ENCODE results near the gene ZCWPW1.
"Not testable (repeated sequence)": the region's sequence is repeated elsewhere in the genome, so short reads cannot be mapped to it uniquely, and the experiment has no call there.

Gene ZCWPW1

DNA sequence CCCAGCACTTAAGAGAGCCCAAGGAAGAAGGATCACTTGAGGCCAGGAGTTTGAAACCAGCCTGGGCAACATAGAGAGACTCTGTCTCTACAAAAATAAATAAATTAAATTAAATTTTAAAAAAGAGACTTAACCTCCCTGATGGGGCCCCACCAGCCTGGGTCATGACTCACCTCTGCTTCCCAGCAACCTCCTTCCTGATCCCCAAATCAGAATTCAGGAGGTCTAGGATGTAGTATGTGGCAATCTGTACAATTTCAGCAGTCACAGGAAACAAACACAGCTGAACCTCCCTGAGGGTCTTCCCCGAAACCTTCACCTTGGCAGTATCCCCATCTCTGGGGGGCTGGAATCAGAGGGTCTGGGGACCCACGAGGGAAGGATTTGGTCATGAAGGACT, 17.5 kb upstream of the ZCWPW1 start:
- Histone ChIP-seq H3K9me3 (ENCODE audit: severe bottlenecking) (no peaks in the 10 kb centered on the region), H3K27ac (no peak overlapping the region), H3K36me3 (no peaks in the 10 kb centered on the region), H3K27me3 (ENCODE audit: insufficient read depth, low read depth, severe bottlenecking) (no peaks in the 10 kb centered on the region), H3K4me3 (ENCODE audit: low read depth, low read length) (no peak overlapping the region)
- TF ChIP-seq, protein P1, sequence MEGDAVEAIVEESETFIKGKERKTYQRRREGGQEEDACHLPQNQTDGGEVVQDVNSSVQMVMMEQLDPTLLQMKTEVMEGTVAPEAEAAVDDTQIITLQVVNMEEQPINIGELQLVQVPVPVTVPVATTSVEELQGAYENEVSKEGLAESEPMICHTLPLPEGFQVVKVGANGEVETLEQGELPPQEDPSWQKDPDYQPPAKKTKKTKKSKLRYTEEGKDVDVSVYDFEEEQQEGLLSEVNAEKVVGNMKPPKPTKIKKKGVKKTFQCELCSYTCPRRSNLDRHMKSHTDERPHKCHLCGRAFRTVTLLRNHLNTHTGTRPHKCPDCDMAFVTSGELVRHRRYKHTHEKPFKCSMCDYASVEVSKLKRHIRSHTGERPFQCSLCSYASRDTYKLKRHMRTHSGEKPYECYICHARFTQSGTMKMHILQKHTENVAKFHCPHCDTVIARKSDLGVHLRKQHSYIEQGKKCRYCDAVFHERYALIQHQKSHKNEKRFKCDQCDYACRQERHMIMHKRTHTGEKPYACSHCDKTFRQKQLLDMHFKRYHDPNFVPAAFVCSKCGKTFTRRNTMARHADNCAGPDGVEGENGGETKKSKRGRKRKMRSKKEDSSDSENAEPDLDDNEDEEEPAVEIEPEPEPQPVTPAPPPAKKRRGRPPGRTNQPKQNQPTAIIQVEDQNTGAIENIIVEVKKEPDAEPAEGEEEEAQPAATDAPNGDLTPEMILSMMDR (IDR thresholded peaks at IDR 0.05; ENCODE audit: low read depth, low read length) = no peak
- no peak for DNase-seq

DNA sequence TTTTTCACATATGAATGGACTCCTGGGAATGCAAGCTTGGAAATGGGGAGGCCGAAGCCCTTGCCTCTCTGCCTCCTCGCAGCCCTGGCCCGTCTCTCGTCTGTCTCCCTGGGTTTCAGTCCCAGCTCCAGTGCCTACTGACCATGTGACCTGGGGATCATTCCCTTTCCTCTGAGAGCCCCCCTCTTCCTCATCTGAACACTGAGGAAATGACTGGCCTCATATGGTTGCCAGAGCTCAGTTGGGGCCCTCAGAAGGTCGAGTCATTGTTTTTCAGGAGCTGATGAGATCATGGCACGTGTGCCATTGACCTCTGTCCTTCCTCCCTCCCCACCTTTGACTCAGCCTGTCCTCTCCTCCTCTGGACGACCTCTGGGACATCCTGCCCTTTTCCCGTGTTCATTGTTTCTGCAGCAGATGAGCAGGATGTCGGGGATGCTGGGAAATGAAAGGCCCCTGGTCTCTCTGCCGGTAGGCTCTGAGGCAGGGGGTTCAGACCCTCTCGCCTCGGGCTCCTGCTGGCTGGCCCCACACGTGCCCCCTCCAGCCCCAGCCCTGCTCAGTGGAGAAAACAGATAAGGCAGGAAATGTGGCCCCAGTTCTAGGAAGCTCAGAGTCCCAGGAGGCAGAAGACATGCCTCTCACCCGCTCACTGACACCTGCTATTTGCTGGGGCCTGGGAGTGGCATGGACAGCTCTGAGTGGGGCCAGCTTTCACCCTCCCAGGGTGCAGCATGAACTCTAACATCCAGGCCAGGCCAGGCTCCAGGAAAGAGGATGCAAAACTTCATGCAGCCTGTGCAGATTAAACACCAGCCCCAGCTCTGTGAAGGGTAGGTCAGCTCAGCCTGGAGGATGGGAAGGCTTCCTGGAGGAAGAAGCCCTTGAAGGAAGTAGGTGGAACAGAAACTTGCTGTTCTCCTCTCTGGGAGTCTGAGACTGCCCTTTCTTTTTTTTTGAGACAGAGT, 16.1 kb upstream of the ZCWPW1 start:
- no peaks in the 10 kb centered on the region for H3K27me3 ChIP-seq (ENCODE audit: insufficient read depth, low read depth, severe bottlenecking)
- TF ChIP-seq, protein P1 (IDR thresholded peaks at IDR 0.05; ENCODE audit: low read depth, low read length) = no peak
- H3K4me3 ChIP-seq (ENCODE audit: low read depth, low read length) = no peak overlapping the region
- H3K9me3 ChIP-seq (ENCODE audit: severe bottlenecking) = no peaks in the 10 kb centered on the region
- no peak overlapping the region for H3K27ac ChIP-seq
- H3K36me3 ChIP-seq = no peaks in the 10 kb centered on the region
- no peak for DNase-seq

DNA sequence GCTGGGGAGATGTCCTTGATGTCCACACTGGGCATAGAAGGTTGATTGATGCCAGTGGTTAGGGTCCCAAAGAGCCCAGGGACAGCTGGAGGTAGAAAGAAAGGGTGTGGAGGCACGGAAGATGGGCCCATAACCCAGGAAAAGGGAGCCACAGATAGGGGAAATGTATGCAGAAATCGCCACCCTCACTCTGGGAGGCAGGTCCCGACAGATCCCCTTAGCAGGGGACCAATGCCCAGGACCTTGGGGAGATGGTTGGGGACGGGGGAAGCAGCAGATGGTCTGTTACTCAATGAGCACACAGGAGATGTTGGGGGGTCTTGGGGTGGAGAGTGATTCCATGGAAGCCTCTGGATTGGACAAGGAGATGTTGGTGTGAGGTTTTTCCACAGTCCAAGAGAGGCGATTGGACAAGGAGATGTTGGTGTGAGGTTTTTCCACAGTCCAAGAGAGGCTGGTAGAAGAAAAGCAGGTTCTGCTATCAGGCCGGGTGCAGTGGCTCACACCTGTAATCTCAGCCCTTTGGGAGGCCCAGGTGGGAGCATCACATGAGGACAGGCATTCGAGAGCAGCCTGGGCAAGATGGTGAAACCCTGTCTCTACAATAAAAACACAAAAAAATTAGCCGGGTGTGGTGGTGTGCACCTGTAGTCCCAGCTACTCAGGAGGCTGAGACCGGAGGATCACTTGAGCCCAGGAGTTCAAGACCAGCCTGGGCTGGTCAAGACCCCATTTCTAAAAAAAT, 14.8 kb upstream of the ZCWPW1 start:
- Histone ChIP-seq H3K4me3 (ENCODE audit: low read depth, low read length) (no peak overlapping the region), H3K36me3 (no peaks in the 10 kb centered on the region), H3K27ac (no peak overlapping the region), H3K9me3 (ENCODE audit: severe bottlenecking) (no peaks in the 10 kb centered on the region), H3K27me3 (ENCODE audit: insufficient read depth, low read depth, severe bottlenecking) (no peaks in the 10 kb centered on the region)
- DNase-seq = no peak
- TF ChIP-seq, protein P1 (IDR thresholded peaks at IDR 0.05; ENCODE audit: low read depth, low read length) = no peak

DNA sequence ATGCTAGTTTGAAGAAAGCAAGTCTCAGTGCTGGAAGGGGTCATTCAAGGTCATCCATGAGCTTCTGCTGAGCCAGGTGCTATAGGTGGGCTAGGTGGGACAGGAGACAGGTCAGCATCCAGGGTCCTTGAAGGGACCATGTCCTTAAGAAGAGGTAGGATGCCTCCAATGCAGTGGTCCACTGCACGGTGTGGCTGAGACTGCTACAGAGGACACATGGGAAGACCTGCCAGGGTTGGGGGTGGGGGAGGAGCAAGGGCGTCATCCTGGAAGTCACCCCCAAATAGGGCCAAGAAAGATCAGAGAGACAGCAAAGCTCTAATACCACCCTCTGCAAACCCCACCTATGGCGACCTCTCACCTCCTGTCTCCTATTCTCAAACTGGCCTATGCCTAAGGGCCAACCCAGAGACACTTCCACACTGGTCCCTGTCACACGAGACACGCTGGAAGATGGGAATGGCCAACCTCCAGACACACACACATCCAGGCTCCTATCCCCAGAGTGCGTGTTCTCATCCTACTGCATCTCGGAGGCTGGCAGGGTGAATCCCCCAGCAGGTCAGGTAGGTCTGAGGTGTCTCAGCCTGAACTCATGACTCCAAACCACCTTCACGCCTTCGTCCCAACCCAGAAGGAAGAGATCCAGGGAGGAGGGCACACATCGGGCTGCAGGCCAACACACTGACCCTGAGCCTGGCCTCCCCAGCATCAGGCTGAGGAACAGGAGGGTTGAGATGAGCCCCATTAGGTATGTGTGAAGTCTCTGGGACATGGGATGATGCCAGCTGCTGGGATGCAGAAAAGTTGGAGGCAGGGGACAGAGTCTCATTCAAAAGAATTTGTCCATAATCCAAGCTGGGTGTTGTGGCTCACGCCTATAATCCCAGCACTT, 13.4 kb upstream of the ZCWPW1 start:
- TF ChIP-seq, protein P1 (IDR thresholded peaks at IDR 0.05; ENCODE audit: low read depth, low read length) = no peak
- Histone ChIP-seq H3K36me3 (no peaks in the 10 kb centered on the region), H3K4me3 (ENCODE audit: low read depth, low read length) (no peak overlapping the region), H3K27me3 (ENCODE audit: insufficient read depth, low read depth, severe bottlenecking) (no peaks in the 10 kb centered on the region), H3K9me3 (ENCODE audit: severe bottlenecking) (no peaks in the 10 kb centered on the region), H3K27ac (no peak overlapping the region)
- no peak for DNase-seq

DNA sequence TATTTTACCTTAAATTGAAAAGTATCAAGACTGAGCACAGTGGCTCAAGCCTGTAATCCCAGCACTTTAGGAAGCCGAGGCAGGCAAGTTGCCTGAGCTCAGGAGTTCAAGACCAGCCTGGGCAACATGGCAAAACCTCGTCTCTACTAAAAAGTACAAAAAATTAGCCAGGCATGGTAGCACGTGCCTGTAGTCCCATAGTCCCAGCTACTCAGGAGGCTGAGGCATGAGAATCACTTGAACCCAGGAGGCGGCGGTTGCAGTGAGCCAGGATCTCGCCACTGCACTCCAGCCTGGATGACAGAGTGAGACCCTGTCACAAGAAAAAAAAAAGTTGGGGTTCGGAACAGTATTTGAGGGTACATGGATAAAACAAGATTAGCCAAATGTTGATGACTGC, 10.7 kb upstream of the ZCWPW1 start:
- not testable (repeated sequence) for H3K9me3 ChIP-seq (ENCODE audit: severe bottlenecking); DNase-seq; H3K27me3 ChIP-seq (ENCODE audit: insufficient read depth, low read depth, severe bottlenecking); H3K4me3 ChIP-seq (ENCODE audit: low read depth, low read length); H3K27ac ChIP-seq
- peaks cover 15% of the 10 kb centered on the region for H3K36me3 ChIP-seq

DNA sequence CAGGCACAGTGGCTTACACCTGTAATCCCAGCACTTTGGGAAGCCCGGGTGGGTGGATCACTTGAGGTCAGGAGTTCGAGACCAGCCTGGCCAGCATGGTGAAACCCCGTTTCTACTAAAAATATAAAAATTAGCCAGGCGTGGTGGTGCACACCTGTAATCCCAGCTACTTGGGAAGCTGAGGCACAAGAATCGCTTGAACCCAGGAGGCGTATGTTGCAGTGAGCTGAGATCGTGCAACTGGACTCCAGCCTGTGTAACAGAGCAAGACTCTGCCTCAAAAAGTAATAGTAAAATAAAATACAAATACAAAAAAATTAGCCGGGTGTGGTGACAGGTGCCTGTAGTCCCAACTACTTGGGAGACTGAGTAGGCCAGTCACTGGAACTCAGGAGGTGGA, 10.2 kb upstream of the ZCWPW1 start:
- DNase-seq; H3K27me3 ChIP-seq (ENCODE audit: insufficient read depth, low read depth, severe bottlenecking); H3K9me3 ChIP-seq (ENCODE audit: severe bottlenecking); H3K4me3 ChIP-seq (ENCODE audit: low read depth, low read length); H3K27ac ChIP-seq: not testable (repeated sequence)
- H3K36me3 ChIP-seq = peaks cover 21% of the 10 kb centered on the region
